ENCODE results near the gene PTTG1IP.

- TF ChIP-seq CTCF (IDR thresholded peaks at IDR 0.05) (no peak), EZH2 (IDR thresholded peaks at IDR 0.05; ENCODE audit: borderline replicate concordance, insufficient read depth, low read depth, low read length, poor library complexity, severe bottlenecking) (no peak)
These were observed 59.8 kb downstream of the PTTG1IP start for GRCh38 chr21:44813727-44814126.
